WI38 (cell line): Measurements from ENCODE around the gene SCNN1A.

ENCODE experiments used
- H3K4me3 ChIP-seq: 2 replicates; pipeline ENCODE4 v1.5.1; 2011; ENCODE audit warnings: low read depth, mild to moderate bottlenecking, control low read depth, low read length
- TF ChIP-seq, protein P1 (sequence below): IDR thresholded peaks from 2 replicates; pipeline ENCODE4 v1.5.1; 2012; ENCODE audit warnings: low read depth, mild to moderate bottlenecking, control low read depth, low read length

SCNN1A gene

DNA sequence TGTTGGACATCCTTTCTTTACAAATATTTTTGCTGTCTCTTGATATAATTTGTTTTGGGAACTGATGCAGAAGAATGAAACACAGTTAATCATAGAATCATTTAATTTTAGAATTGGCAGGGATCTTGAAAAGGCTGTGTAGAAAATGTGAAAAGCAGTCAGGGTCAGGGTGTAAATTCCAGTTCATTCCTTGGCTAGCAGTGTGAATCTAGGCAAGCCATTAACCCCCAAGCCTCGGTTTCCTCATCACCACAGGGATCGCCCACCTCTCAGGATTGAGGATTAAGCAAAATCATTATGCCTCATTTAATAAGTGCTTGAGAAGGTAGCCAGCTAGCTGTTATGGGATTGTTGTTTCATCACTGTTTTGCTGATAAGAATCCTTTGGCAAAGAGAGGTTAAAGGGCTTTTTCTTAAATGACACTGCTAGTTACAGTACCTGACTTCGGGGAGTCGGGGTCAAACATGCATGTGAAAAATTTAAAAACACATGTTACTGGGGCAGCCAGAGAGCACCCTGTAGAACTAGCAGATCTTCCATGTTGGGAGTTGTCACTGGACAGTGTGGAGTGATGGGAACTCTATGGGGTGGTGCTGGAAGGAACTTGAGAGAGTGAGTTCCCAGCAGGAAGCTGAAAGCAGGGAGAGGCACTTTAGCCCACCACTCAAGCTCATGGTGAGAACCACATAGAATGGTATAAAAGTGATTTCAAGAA is 44.2 kb downstream of the SCNN1A start:
- H3K4me3 ChIP-seq, result no peak overlapping the region
- TF ChIP-seq, protein P1, sequence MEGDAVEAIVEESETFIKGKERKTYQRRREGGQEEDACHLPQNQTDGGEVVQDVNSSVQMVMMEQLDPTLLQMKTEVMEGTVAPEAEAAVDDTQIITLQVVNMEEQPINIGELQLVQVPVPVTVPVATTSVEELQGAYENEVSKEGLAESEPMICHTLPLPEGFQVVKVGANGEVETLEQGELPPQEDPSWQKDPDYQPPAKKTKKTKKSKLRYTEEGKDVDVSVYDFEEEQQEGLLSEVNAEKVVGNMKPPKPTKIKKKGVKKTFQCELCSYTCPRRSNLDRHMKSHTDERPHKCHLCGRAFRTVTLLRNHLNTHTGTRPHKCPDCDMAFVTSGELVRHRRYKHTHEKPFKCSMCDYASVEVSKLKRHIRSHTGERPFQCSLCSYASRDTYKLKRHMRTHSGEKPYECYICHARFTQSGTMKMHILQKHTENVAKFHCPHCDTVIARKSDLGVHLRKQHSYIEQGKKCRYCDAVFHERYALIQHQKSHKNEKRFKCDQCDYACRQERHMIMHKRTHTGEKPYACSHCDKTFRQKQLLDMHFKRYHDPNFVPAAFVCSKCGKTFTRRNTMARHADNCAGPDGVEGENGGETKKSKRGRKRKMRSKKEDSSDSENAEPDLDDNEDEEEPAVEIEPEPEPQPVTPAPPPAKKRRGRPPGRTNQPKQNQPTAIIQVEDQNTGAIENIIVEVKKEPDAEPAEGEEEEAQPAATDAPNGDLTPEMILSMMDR, result no peak

DNA sequence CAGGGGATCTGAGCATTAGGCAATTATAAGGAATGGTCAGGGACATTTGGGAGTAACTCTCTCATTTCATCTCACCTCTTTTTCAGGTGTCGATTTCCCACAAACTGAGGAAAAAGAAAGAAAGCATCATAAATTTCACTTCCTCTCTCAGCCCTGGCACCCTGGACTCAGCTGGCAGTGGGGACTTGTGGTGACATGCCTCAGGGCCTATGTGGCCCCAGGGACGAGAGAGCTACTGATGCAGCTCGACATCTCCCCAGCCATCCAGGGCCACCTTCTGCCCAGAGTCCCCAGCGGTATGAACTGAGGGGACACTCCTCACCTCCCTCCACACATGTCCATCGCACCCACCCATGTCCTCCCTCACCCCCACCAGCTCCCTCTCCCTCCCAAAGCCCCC is 45.2 kb downstream of the SCNN1A start:
- H3K4me3 ChIP-seq, result no peak overlapping the region
- TF ChIP-seq, protein P1, result no peak

GRCh38 chr12:6329703-6330064 is 45.7 kb downstream of the SCNN1A start:
- H3K4me3 ChIP-seq, result no peak overlapping the region
- TF ChIP-seq, protein P1, result no peak

- no peak overlapping the region for H3K4me3 ChIP-seq
- TF ChIP-seq, protein P1, result no peak
Observed at GRCh38 chr12:6328945-6329702, 46.2 kb downstream of the SCNN1A start.

- TF ChIP-seq, protein P1, result no peak
Observed at GRCh38 chr12:6328045-6328779, 47.2 kb downstream of the SCNN1A start.

GRCh38 chr12:6327229-6328041 is 47.9 kb downstream of the SCNN1A start:
- TF ChIP-seq, protein P1, result no peak
- H3K4me3 ChIP-seq, result no peak overlapping the region

More at GRCh38 chr12:6328045-6328779, 47.2 kb downstream of the SCNN1A start:
- H3K4me3 ChIP-seq, result no peak overlapping the region
